ENCODE data around the gene TMTC3.

TMTC3 gene

GRCh38 chr12:88228720-88229119, 86.6 kb downstream of the TMTC3 start:
- Mint-ChIP-seq H3K4me3 (no peak overlapping the region), H3K27ac (no peak overlapping the region), H3K27me3 (ENCODE audit: low read depth, poor library complexity) (no peaks in the 10 kb centered on the region), H3K36me3 (ENCODE audit: low read depth) (no peaks in the 10 kb centered on the region), H3K4me1 (no peaks in the 10 kb centered on the region), H3K9me3 (no peaks in the 10 kb centered on the region)
- DNase-seq: no peak
- TF ChIP-seq CTCF (IDR thresholded peaks at IDR 0.05): no peak

DNA sequence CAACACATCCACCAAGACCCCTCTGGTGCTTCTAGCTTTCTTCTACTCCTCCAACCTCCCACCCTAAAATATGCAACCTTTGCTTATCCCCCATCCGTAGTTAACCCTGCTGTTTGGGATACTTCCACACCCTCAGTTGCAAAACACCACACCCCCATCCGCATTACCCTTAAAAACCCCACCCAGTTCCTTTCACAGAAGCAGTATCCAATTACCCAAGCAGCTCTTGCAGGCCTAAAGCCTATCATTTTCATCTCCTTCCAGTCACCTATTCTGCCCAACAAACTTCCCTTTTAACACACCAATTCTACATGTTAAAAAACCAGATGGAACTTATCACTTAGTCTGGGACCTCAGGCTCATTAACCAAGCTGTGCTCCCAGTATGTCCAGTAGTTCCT, 88.2 kb downstream of the TMTC3 start:
- no peaks in the 10 kb centered on the region for H3K4me1 Mint-ChIP-seq
- no peak overlapping the region for H3K4me3 Mint-ChIP-seq
- no peak overlapping the region for H3K27ac Mint-ChIP-seq

DNA sequence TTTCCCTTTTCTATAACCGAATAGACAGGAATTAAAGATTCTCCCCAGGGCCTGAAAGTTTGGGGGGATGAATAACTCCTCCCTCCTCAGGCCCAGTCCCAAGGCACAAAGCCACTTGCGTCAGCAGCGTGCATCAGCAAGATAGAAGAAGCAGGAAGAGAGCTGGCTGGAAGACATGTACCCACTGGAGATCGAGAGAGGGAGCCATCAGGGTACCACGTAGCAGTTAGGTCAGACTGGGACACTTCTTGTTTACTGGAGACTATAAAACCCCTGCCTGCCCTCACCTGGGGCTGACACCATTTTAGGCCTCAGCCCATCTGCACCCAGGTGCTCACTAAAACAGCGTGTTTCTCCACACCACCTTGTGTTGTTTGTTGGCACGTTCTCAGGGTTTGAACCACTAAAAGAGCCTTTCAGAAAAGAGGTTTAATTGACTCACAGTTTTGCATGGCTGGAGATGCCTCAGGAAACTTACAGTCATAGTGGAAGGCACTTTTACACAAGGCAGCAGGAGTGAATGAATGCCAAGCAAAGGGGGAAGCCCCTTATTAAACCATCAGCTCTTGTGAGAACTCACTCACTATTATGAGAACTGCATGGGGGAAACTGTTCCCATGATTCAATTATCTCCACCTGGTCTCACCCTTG, 93.2 kb downstream of the TMTC3 start:
- Mint-ChIP-seq H3K4me3 (no peak overlapping the region), H3K27me3 (ENCODE audit: low read depth, poor library complexity) (peaks cover 4% of the 10 kb centered on the region), H3K27ac (no peak overlapping the region), H3K4me1 (no peaks in the 10 kb centered on the region), H3K9me3 (peaks cover 5% of the 10 kb centered on the region), H3K36me3 (ENCODE audit: low read depth) (no peaks in the 10 kb centered on the region)
- no peak for DNase-seq
- no peak for TF ChIP-seq CTCF (IDR thresholded peaks at IDR 0.05)

More for the DNA sequence above, 88.2 kb downstream of the TMTC3 start:
- DNase-seq: no peak
- peaks cover 2% of the 10 kb centered on the region for H3K27me3 Mint-ChIP-seq (ENCODE audit: low read depth, poor library complexity)
- TF ChIP-seq CTCF (IDR thresholded peaks at IDR 0.05): no peak
- no peaks in the 10 kb centered on the region for H3K9me3 Mint-ChIP-seq
- H3K36me3 Mint-ChIP-seq (ENCODE audit: low read depth): no peaks in the 10 kb centered on the region

- Mint-ChIP-seq H3K36me3 (ENCODE audit: low read depth) (no peaks in the 10 kb centered on the region), H3K27ac (no peak overlapping the region), H3K4me3 (no peak overlapping the region), H3K9me3 (peaks cover 10% of the 10 kb centered on the region), H3K4me1 (no peaks in the 10 kb centered on the region), H3K27me3 (ENCODE audit: low read depth, poor library complexity) (peaks cover 4% of the 10 kb centered on the region)
- no peak for DNase-seq
- TF ChIP-seq CTCF (IDR thresholded peaks at IDR 0.05): no peak
These were observed 95.8 kb downstream of the TMTC3 start for GRCh38 chr12:88237954-88238353.

- peaks cover 10% of the 10 kb centered on the region for H3K9me3 Mint-ChIP-seq
- no peak for TF ChIP-seq CTCF (IDR thresholded peaks at IDR 0.05)
- no peak overlapping the region for H3K4me3 Mint-ChIP-seq
- H3K36me3 Mint-ChIP-seq (ENCODE audit: low read depth): no peaks in the 10 kb centered on the region
- H3K27me3 Mint-ChIP-seq (ENCODE audit: low read depth, poor library complexity): peaks cover 8% of the 10 kb centered on the region
- DNase-seq: no peak
- H3K4me1 Mint-ChIP-seq: no peaks in the 10 kb centered on the region
- no peak overlapping the region for H3K27ac Mint-ChIP-seq
These were observed 96.3 kb downstream of the TMTC3 start for GRCh38 chr12:88238406-88238805.

GRCh38 chr12:88241862-88242570, 99.9 kb downstream of the TMTC3 start:
- TF ChIP-seq CTCF (IDR thresholded peaks at IDR 0.05): no peak
- Mint-ChIP-seq H3K9me3 (peaks cover 10% of the 10 kb centered on the region), H3K36me3 (ENCODE audit: low read depth) (no peaks in the 10 kb centered on the region), H3K27ac (no peak overlapping the region), H3K27me3 (ENCODE audit: low read depth, poor library complexity) (peaks cover 6% of the 10 kb centered on the region), H3K4me3 (no peak overlapping the region), H3K4me1 (no peaks in the 10 kb centered on the region)
- DNase-seq: no peak

All from nephron progenitor cell (in vitro differentiated cells).